GM18517 (cell line): ENCODE data around the gene CLIC4.
"Not testable (repeated sequence)": the region's sequence is repeated elsewhere in the genome, so short reads cannot be mapped to it uniquely, and the experiment has no call there.

Experiments used
- ATAC-seq: cut with Tn5 transposase; IDR thresholded peaks from one replicate; pipeline ENCODE4 v1.9.1; 2021; ENCODE audit warnings: mild to moderate bottlenecking, moderate library complexity; ENCODE audit not compliant: unreplicated experiment

Gene CLIC4

DNA sequence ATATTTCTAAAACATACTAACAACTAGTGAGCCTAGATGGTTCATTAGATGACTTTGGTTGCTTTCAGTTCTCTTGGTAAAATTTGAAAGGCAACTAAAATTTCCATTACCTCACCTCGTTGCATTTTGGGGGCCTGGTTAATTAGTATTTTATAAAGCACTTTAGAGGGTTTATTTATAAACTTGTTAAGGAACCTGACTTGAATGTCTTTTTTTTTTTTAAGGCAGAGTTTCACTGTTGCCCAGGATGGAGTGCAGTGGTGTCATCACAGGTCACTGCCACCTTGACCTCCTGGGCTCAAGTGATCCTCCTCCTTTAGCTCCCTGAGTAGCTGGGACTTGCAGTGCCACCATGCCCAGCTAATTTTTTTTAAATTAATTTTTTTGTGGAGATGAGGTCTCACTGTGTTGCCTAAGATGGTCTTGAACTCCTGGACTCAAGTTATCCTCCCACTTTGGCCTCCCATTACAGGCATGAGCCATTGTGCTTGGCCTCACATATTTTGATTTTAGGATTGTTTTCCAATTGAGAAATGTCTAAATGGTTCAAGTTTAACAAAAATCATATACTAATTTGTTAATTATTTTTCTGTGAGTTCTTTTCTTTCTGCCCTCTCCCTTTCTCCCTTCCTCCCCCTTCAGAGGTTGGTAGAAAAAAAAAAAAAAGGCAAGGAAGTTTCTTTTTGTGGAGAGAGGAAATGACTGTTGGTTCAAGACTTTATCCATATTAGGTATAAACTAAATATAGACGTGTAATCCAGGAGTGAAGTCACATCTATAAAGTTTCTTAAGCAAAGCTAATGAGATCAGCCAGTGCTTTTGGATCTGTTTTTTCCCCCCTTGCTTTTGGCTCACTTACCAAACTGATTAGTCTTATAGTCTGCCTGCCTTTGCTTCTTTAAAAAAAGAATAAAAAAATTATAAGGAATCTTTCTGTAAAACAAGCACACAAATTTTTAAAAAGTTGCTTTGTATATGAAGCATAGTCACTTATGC, 24.7 kb downstream of the CLIC4 start:
- ATAC-seq = no peak

DNA sequence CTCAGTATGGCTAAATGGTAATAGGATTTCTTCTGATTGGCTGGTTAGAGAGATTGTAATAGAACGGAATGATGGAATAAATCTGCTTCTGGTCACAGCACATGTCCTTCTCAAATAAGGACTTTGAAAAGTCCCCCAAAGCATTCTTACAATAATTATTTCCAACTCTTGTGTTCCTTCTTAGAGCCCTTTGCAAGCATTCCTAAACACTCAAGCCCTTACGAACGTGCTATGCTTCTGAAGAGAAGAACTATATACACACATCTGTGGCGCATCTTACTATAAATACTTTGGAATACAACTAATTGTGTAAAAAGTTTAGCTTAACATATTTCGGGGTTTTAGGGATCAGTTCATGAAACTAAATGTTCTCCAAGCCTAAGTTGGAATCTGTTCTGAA, 25.6 kb downstream of the CLIC4 start:
- ATAC-seq = no peak

DNA sequence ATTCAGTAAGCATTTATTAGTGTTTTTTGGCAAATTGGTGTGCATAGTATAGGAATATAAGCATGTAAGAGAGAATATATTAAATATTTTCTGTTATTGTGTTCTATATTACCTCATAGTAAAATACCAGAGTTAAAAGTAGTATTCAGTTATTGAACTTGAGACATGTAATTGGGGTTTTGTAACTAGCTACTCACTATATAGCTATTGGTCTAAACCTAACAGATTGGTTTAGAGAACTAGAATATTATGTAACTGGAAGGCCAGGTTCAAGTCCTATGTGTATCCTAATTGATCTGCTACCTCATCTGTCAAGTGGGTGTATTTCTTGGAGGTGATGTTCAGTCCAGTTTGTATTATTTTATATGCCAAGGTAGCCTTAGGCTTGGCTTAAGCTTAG, 26.3 kb downstream of the CLIC4 start:
- ATAC-seq = no peak

DNA sequence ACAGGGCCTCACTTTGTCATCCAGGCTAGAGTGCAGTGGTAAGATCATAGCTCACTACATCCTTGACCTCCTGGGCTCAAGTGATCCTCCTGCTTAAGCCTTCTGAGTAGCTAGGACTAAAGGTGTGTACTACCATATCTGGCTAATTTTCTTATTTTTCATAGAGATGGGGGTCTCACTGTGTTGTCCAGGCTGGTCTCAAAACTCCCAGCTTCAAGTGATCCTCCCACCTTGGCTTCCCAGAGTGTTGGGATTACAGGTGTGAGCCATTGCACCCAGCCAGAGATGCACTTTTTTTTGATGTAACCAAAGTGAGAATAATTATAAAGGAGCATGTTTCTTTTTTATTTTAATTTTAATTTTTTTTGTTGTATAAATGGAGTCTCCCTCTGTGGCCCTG, 28.4 kb downstream of the CLIC4 start:
- ATAC-seq = no peak

DNA sequence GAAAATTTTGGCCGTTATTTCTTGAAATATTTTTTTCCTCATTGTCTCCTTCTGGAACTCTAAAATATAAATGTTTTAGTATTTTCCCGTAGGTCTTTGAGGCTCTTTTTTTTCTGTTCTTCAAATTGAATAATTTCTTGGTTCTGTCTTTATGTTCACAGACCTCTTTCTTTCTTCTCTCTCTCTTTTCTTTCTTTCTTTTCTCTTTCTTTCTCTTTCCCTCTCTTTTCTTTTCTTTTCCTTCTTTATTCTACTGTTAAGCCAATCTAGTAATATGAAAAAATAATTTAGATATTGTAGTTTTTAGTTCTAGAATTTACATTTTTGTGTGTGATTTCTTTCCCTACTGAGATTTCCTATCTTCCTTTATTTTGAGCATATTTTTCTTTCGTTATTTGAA, 30.1 kb downstream of the CLIC4 start:
- no peak for ATAC-seq

DNA sequence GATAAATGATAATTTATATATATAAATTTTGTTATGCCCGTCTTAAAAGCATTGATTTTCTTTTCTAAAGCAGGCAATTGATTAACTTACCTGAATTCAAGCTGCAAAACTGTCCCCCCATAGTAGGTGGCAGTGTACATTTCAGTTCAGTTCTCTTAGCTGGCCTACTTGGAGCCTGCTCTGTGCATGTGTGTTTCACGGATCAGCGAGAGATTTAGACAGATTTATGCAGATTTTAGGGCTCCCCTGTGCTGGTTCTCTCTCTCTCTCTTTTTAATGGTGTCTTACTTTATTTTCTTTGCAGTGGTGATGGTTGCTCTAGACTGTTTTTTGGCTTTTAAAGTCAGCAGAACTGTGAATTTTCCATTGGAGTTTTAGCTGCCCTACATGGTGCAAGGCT, 30.7 kb downstream of the CLIC4 start:
- ATAC-seq = no peak

DNA sequence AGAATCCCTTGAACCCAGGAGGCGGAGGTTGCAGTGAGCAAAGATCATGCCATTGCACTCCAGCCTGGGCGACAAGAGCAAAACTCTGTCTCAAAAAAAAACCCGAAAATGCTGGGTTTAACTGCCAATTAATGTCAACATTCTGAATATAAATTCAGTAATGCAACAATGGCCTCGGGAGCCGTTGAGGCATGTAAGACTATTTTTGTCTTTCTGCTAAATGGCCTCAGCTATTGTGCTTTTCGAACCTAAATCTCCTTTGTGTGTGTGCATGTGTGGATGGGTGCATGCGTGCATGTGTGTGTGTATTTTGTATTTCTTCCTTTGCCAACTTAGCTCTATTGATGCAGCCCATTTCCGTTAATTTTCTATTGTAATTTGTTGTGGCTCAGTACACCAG, 31.6 kb downstream of the CLIC4 start:
- ATAC-seq = no peak

DNA sequence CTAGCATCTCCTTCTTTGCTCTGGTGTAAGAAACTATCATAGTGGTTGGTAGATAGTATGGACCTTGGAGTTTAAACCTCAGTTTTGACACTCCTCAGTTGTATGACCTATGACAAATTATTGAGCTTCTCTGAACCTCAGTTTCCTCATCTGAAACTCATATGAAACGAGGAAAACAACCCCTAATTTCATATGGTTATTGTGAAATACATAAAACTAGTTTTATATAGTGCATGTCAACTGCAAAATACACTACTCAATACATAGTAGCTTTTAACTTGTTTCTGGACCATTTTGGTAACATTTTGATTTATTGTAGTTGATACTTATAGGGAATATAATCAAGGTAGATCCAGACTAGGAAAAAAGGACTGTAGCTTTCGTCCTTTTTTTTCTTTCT, 32.9 kb downstream of the CLIC4 start:
- no peak for ATAC-seq

DNA sequence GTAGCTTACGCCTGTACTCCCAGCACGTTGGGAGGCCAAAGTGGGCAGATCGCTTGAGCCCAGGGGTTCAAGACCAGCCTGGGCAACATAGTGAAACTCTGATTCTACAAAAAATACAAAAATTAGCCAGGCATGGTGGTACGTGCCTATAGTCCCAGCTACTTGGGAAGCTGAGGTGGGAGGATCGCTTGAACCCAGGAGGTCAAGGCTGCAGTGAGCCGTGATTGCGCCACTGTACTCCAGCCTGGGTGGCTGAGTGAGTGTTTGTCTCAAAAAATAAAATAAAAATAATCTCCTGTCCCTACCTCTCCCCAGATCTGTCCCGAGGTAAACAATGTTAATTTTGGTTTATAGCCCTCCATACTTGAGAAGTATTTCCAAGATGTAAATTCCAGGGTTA, 34.0 kb downstream of the CLIC4 start:
- not testable (repeated sequence) for ATAC-seq

DNA sequence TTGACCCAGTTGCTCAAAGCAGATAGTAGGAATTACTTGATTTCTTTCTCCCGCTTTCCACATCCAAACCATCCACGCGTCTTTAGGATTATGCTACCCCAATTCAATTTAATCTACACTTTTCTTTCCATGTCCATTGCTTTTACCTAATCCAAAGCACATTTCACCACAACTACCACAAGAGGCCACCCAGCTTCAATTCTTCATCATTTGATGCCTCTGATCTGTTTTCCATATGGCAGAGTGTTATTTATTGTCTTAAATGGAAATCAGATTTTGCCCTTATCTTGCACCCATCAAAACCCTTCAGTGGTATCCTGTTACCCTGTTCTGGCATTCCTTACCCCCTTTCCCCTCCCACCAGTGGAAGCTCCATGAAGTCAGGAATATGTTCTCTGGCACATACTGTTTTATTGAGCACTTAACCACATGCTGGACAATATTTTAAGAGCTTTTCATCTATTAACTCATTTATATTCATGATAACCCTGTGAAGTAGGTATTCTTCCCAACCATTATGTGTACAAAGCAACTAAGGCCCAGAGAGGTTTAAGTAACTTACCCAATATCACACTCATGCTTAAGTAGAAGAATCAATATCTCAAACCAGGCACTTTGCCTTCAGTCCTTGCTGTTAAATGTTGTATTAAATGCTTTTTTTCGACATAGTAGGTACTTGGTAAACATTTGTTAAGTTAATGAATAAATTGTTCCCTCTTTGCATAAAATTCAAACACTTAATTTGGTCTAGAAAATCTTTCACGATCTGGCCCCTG, 34.6 kb downstream of the CLIC4 start:
- ATAC-seq = no peak

DNA sequence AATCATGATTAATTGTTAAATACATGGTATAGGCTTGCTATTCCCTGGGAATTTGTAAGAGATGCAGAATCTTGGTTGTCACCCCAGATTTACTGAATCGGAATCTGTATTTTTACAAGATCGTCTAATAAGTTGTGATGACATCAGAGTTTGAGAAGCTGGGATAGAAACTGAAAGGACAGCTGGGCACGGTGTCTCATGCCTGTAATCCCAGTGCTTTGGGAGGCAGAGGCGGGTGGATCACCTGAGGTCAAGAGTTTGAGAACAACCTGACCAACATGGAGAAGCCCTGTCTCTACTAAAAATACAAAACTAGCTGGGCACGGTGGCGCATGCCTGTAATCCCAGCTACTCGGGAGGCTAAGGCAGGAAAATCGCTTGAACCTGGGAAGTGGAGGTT, 35.4 kb downstream of the CLIC4 start:
- ATAC-seq = not testable (repeated sequence)

DNA sequence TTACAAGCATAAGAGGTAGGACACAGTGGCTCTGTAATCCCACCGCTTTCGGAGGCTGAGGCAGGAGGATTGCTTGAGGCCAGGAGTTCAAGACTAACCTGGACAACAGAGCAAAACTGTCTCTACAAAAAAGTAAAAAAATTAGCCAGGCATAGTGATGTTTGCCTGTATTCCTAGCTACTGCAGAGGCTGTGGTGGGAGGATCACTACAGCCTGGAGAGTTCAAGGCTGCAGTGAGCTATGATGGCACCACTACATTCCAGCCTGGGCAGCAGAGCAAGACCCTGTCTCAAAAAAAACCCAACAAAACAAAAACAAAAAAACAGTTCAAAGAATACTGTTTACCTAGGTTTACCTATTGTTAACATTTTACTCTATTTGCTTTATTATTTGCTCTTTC, 37.4 kb downstream of the CLIC4 start:
- ATAC-seq = no peak

DNA sequence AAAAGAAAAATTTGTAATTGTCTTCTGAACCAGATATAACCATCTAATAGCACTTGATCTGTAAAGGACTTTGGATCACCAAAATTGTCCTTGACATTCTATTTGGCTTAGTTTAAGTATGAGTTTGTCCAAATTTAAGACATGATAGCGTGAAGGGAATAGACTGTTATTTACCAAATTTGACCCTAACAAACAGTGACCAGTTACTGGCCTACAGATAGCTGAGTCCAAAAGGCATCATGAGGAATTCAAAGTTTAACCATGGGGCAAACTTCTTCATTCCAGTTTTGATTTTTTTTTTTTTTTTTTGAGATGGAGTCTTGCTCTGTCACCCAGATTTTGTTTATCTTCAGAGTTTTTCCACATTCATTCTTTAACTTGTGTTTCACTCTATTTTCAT, 38.5 kb downstream of the CLIC4 start:
- ATAC-seq = no peak

DNA sequence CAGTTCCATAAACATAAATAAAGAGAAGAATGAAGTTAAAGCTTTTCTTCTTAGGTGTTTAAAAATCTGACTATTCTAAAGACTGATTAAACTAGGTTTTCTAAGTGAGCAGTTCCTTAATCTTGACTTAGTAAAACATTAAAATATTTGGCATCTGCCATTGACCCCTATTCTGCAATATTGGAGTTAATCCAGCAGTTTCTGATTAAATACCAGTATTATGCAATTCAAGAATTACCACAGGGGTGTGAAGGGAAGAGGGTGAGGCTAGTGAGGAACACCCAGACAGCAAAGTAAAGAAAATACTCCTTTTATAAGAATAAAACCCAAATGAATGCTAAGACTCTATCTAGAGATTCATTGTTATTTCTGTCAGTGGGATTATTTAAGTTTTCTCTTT, 40.9 kb downstream of the CLIC4 start:
- no peak for ATAC-seq

DNA sequence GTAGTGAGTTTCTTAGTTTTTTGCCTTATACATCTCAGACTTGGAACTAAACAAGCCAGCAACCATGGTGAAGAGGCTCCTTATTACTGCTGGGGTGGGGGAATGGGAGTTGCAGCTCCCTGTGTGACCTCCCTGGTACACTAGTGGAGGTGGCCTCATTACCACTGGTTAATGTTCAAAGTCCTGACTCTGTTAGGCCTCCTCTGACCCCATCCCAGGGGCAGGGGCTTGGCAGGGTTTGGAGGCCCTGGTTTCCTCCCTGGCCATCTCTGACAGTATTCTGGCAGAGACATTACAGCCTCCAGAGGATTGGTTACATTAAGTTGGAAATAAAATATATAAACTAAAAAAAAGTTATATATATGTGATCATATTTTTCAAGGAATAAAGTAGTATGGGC, 45.2 kb downstream of the CLIC4 start:
- ATAC-seq = no peak

DNA sequence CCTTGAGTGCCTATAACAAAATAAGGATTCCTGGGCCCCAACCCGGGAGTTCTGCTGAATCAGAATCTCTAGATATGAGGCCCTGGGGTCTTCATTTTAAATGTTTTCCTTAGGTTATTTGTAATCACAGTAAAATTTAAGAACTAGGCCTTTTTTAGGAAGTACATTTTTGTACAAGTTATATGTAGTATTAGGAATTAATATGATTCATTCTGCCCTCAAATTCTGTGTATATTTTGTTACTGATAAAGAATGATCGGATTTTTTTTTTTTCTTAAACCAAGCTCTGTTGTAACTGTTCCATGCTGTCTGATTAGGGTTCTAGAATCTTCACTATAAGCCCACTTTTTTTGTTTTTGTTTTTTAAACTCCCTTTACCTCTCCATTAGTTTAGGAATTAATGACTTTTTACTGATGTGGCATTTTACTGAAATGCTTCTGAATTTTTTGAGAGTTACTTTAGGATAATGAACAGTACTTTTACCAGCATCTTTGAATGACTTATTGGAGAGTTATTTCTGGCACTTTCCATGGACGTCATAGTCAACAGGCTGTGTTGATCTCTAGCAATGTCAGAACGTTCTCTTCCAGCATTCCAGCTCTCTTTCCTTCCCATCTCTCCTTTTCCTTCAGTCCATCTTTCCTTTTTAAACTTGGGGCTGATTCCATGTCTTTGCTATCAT, 48.3 kb downstream of the CLIC4 start:
- no peak for ATAC-seq

DNA sequence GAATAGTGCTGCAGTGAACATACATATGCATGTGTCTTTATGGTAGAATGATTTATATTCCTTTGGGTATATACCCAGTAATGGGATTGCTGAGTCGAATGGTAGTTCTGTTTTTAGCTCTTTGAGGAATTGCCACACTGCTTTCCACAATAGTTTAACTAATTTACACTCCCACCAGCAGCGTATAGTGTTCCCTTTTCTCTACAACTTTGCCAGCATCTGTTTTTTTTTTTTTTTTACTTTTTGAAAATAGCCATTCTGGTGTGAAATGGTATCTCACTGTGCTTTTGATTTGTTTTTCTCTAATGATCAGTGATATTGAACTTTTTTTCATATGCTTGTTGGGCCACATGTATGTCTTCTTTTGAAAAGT, 48.9 kb downstream of the CLIC4 start:
- not testable (repeated sequence) for ATAC-seq

DNA sequence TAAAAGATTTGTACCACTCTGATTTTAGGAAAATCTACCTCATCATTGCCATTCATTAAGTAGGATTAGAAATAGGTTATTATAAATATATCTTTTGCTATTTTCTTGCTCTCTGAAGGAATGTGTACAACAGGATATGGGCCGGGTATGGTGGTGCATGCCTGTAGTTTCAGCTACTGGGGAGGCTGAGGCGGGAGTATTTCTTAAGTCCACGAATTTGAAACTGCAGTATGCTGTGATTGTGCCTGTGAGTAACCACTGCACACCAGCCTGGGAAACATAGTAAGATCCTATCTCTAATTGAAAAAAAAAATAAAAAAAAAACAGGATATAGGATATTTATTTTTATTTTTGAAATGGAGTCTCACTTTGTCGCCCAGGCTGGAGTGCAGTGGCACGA, 50.0 kb downstream of the CLIC4 start:
- no peak for ATAC-seq

DNA sequence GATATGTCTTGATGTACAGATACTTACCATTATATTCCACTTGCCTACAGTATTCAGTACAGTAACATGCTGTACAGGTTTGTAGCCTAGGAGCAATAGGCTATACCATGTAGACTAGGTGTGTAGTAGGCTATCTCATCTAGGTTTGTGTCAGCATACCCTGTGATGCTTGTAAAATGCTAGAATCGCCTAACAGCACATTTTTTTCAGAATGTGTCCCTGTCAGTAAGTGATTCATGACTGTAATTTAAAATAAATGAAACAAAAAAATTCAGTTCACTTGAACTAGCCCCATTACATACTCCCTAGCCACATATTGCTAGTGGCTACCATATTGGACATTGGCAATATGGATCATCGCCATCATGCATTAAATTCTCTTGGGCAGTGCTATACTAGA, 51.3 kb downstream of the CLIC4 start:
- ATAC-seq = no peak

DNA sequence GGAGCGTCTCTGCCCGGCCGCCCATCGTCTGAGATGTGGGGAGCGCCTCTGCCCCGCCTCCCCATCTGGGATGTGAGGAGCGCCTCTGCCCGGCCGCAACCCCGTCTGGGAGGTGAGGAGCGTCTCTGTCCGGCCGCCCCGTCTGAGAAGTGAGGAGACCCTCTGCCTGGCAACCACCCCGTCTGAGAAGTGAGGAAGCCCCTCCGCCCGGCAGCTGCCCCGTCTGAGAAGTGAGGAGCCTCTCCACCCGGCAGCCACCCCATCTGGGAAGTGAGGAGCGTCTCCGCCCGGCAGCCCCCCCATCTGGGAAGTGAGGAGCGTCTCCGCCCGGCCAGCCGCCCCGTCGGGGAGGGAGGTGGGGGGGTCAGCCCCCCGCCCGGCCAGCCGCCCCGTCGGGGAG, 54.0 kb downstream of the CLIC4 start:
- ATAC-seq = not testable (repeated sequence)

DNA sequence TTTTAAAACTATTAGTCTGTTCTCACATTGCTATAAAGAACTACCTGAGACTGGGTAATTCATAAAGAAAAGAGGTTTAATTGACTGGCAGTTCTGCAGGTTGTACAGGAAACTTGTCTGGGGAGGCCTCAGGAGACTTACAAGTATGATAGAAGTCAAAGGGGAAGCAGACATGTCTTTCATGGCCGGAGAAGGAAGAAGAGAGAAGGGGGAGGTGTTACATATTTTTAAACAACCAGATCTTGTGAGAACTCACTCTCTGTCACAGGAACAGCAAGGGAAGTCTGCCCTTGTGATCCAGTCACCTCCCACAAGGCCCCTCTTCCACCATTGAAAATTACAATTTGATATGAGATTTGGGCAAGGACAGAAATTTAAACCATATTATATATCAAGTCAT, 55.9 kb downstream of the CLIC4 start:
- ATAC-seq = no peak

DNA sequence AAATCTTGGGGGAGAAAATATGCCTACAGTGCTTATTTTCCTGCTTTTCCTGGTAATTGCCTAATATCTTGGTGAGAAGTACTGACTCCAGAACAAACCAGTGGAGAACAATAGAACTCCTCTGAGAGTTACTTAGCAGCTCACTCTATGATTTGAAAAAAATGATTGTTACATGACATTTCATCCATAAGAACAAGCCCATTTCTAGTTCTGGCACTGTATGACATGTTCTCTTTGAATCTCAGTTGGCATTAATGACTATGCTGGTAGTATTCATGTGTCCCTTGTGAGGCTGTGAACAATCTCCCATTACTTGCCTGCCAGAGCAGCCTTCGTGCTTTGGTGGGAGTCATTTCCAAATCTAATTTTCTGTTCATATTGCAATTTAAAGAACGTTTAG, 58.0 kb downstream of the CLIC4 start:
- ATAC-seq = no peak
